HEK293 (cell line): ENCODE measurements around the gene GTF2I.
"Not testable (repeated sequence)": the region's sequence is repeated elsewhere in the genome, so short reads cannot be mapped to it uniquely, and the experiment has no call there.

ENCODE experiments used
- CTCF ChIP-seq: fragments of 450-650 bp; formaldehyde crosslinking; IDR thresholded peaks from 2 replicates; pipeline ENCODE4 v1.5.1; 2016; ENCODE audit warnings: missing biosample characterization, missing genetic modification characterization
- ZNF544 ChIP-seq: fragments of 450-650 bp; formaldehyde crosslinking; IDR thresholded peaks from 2 replicates; pipeline ENCODE4 v1.5.0; 2017; ENCODE audit warnings: missing biosample characterization, missing genetic modification characterization
- ZNF555 ChIP-seq: fragments of 450-650 bp; formaldehyde crosslinking; conservative IDR thresholded peaks from 2 replicates; pipeline ENCODE4 v1.5.1; 2017; ENCODE audit warnings: missing biosample characterization, mild to moderate bottlenecking, missing genetic modification characterization, inconsistent platforms
- ZNF707 ChIP-seq: fragments of 450-650 bp; formaldehyde crosslinking; IDR thresholded peaks from 2 replicates; pipeline ENCODE4 v1.5.1; 2016; ENCODE audit warnings: missing biosample characterization, missing genetic modification characterization
- TF ChIP-seq, protein P1 (sequence below): fragments of 450-650 bp; formaldehyde crosslinking; IDR thresholded peaks from 2 replicates; pipeline ENCODE4 v1.5.1; 2016; ENCODE audit warnings: missing biosample characterization, missing genetic modification characterization, borderline replicate concordance

DNA sequence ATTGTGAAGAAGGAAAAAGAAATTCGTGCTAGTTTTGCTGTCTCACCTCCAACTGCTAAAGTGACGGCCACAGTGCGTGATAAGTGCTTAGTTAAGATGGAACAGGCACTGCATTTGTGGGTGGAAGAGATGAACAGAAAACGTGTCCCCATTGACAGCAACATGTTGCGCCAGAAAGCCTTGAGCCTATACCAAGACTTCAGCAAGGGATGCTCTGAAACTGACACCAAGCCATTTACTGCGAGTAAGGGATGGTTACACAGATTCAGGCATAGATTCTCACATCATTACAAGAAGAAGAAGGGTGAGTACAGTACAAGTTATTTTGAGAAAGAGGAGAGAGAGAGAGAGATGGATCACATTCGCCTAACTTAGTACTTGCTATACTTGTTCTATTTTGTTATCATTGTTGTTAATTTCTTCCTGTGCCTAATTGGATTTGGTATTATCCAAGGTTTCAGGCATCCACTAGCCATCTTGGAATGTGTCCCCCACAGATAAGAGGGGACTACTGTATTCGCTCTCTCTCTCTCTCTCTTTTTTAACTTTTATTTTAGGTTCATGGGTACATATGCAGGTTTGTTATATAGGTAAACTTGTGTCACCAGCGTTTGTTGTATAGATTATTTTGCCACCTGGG is 6.9 kb upstream of the GTF2I start:
- not testable (repeated sequence) for TF ChIP-seq CTCF, ZNF555, ZNF707, ZNF544 (tag by site-specific recombination)
- TF ChIP-seq, protein P1, sequence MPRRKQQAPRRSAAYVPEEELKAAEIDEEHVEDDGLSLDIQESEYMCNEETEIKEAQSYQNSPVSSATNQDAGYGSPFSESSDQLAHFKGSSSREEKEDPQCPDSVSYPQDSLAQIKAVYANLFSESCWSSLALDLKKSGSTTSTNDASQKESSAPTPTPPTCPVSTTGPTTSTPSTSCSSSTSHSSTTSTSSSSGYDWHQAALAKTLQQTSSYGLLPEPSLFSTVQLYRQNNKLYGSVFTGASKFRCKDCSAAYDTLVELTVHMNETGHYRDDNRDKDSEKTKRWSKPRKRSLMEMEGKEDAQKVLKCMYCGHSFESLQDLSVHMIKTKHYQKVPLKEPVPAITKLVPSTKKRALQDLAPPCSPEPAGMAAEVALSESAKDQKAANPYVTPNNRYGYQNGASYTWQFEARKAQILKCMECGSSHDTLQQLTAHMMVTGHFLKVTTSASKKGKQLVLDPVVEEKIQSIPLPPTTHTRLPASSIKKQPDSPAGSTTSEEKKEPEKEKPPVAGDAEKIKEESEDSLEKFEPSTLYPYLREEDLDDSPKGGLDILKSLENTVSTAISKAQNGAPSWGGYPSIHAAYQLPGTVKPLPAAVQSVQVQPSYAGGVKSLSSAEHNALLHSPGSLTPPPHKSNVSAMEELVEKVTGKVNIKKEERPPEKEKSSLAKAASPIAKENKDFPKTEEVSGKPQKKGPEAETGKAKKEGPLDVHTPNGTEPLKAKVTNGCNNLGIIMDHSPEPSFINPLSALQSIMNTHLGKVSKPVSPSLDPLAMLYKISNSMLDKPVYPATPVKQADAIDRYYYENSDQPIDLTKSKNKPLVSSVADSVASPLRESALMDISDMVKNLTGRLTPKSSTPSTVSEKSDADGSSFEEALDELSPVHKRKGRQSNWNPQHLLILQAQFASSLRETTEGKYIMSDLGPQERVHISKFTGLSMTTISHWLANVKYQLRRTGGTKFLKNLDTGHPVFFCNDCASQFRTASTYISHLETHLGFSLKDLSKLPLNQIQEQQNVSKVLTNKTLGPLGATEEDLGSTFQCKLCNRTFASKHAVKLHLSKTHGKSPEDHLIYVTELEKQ (tag by site-specific recombination): not testable (repeated sequence)
